A549 (cell line): ENCODE data around the gene SYNJ1.

Experiments
- EP300 ChIP-seq, 2 experiments: fragments of >200 bp; sonication (Bioruptor Twin); formaldehyde crosslinking; IDR thresholded peaks; 2 replicates in 1 of 2; 3 replicates in 1 of 2; pipeline ENCODE4 v1.6.1; 2016 to 2017
- MAFK ChIP-seq: fragments of 450-650 bp; IDR thresholded peaks from 2 replicates; pipeline ENCODE4 v1.6.1; 2014; ENCODE audit not compliant: partially characterized antibody
- MAX ChIP-seq: IDR thresholded peaks from 2 replicates; pipeline ENCODE4 v1.6.1; 2012
- MAZ ChIP-seq: fragments of 150-350 bp; IDR thresholded peaks from 2 replicates; pipeline ENCODE4 v1.6.1; 2014; ENCODE audit warnings: antibody characterized with exemption, low read depth, low read length, borderline replicate concordance
- NPAS2 ChIP-seq: fragments of 250-450 bp; sonication (Bioruptor Pico); IDR thresholded peaks from 2 replicates; pipeline ENCODE4 v1.8.0; 2022; ENCODE audit warnings: mild to moderate bottlenecking, moderate library complexity, borderline replicate concordance
- POLR2A ChIP-seq: IDR thresholded peaks from 2 replicates; pipeline ENCODE4 v1.6.1; 2012; ENCODE audit warnings: mild to moderate bottlenecking, low read length
- REST ChIP-seq: fragments of 200-600 bp; sonication (generic); IDR thresholded peaks from 2 replicates; pipeline ENCODE4 v1.6.1; 2016; ENCODE audit warnings: antibody characterized with exemption, mild to moderate bottlenecking, moderate library complexity
- RNF2 ChIP-seq: fragments of 200-600 bp; sonication (generic); IDR thresholded peaks from 2 replicates; pipeline ENCODE4 v1.6.1; 2016; ENCODE audit warnings: low read depth, mild to moderate bottlenecking, antibody characterized with exemption, moderate library complexity, borderline replicate concordance
- ZFP36 ChIP-seq: fragments of 450-650 bp; IDR thresholded peaks from 2 replicates; pipeline ENCODE4 v1.6.1; 2014; ENCODE audit warnings: borderline replicate concordance; ENCODE audit not compliant: partially characterized antibody
- TF ChIP-seq, protein P1 (sequence below): IDR thresholded peaks from 2 replicates; pipeline ENCODE4 v1.6.1; 2012
- TF ChIP-seq, protein P2 (sequence below): fragments of >200 bp; sonication (Bioruptor Twin); formaldehyde crosslinking; IDR thresholded peaks from 3 replicates; pipeline ENCODE4 v1.5.1; 2016

DNA sequence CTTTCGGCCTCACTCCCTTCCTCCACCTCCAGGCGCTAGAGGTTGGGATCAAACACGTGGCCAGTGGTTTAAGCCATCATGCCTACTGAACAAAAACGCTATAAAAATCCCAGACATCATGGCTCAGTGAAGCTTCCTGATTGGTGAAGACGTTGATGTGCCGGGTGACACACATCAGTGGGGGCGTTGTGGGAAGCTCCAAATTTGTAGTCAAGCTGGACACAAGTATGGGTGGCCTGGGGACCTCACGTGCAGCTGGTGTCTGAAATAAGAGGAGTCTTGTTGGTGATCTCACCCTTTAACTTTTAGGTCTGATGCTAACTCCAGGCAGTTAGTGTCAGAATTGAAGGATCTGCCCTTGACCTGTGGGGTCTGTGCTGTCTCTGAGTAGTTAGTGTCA, 122.3 kb downstream of the SYNJ1 start:
- TF ChIP-seq EP300 (IDR thresholded peaks at IDR 0.05) (no peak), MAX (no peak), MAFK (no peak), MAZ (no peak), RNF2 (no peak), REST (no peak), ZFP36 (no peak), POLR2A (no peak), NPAS2 (CRISPR knock-in tag) (no peak)
- TF ChIP-seq, protein P1, sequence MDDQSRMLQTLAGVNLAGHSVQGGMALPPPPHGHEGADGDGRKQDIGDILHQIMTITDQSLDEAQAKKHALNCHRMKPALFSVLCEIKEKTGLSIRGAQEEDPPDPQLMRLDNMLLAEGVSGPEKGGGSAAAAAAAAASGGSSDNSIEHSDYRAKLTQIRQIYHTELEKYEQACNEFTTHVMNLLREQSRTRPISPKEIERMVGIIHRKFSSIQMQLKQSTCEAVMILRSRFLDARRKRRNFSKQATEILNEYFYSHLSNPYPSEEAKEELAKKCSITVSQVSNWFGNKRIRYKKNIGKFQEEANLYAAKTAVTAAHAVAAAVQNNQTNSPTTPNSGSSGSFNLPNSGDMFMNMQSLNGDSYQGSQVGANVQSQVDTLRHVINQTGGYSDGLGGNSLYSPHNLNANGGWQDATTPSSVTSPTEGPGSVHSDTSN, result no peak
- TF ChIP-seq, protein P2, sequence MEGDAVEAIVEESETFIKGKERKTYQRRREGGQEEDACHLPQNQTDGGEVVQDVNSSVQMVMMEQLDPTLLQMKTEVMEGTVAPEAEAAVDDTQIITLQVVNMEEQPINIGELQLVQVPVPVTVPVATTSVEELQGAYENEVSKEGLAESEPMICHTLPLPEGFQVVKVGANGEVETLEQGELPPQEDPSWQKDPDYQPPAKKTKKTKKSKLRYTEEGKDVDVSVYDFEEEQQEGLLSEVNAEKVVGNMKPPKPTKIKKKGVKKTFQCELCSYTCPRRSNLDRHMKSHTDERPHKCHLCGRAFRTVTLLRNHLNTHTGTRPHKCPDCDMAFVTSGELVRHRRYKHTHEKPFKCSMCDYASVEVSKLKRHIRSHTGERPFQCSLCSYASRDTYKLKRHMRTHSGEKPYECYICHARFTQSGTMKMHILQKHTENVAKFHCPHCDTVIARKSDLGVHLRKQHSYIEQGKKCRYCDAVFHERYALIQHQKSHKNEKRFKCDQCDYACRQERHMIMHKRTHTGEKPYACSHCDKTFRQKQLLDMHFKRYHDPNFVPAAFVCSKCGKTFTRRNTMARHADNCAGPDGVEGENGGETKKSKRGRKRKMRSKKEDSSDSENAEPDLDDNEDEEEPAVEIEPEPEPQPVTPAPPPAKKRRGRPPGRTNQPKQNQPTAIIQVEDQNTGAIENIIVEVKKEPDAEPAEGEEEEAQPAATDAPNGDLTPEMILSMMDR, result no peak
